Suprapubic skin (tissue), 3 donors: Measurements from ENCODE around the gene SLC6A11.

Source experiments
- EP300 ChIP-seq: sonication (generic); formaldehyde crosslinking; IDR thresholded peaks from one replicate; pipeline ENCODE4 v1.6.1; 2017; ENCODE audit warnings: antibody characterized with exemption
- POLR2A ChIP-seq, 2 donors: fragments of 450-650 bp; IDR thresholded peaks; one replicate each; pipeline ENCODE4 v1.6.1; 2017; ENCODE audit warnings: antibody characterized with exemption in 2 of 2, mild to moderate bottlenecking in 2 of 2, moderate library complexity in 2 of 2
- TF ChIP-seq, protein P1 (sequence below), 2 donors: fragments of 200-600 bp in 1 of 2; fragments of 450-650 bp in 1 of 2; sonication (generic) in 1 of 2; IDR thresholded peaks; one replicate each; pipeline ENCODE4 v1.5.1; 2016 to 2019; ENCODE audit warnings: antibody characterized with exemption in 2 of 2, mild to moderate bottlenecking in 1 of 2, moderate library complexity in 1 of 2

DNA sequence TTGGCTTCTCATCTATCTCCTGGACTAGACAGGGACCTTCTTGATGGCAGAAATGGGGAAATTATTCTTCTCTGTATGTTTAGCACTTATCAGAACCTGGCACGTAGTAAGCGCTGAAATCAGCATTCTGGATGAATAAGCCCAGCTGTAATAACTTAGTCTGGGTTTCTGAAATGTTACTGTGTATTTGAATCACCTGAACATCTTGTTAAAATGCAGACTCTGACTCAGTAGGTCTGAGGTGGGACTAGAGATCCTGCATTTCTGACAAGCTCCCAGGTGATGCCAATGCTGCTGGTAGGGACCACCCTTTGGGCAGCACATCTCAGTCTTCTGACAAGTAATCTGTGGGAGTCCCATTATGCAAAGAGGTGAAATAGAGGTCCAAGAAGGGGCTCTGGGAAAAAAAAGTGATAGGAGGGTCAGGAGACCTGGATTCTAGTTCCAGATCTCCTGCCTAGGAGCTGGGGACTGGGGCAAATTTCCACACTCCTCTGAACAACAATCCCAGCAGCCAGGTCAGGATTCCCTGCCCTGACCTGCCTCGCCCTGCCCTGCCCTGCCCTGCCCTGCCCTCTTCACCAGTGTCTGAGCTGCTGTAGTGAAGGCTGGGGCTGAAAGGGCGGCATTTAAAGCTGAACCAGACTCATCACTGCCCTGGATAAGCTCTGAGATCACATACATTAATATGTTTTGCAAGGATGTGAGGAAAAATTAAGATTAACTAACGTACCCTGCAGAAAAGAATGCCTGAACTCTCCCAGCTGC lies 17.2 kb upstream of the SLC6A11 start:
- TF ChIP-seq, protein P1, sequence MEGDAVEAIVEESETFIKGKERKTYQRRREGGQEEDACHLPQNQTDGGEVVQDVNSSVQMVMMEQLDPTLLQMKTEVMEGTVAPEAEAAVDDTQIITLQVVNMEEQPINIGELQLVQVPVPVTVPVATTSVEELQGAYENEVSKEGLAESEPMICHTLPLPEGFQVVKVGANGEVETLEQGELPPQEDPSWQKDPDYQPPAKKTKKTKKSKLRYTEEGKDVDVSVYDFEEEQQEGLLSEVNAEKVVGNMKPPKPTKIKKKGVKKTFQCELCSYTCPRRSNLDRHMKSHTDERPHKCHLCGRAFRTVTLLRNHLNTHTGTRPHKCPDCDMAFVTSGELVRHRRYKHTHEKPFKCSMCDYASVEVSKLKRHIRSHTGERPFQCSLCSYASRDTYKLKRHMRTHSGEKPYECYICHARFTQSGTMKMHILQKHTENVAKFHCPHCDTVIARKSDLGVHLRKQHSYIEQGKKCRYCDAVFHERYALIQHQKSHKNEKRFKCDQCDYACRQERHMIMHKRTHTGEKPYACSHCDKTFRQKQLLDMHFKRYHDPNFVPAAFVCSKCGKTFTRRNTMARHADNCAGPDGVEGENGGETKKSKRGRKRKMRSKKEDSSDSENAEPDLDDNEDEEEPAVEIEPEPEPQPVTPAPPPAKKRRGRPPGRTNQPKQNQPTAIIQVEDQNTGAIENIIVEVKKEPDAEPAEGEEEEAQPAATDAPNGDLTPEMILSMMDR (IDR thresholded peaks at IDR 0.05), result no peak
- TF ChIP-seq EP300 (no peak), POLR2A (IDR thresholded peaks at IDR 0.05) (no peak)
